Measurements from ENCODE around the gene MIDN.

- TF ChIP-seq CTCF (IDR thresholded peaks at IDR 0.05; ENCODE audit: poor library complexity) (no peak), EZH2 (IDR thresholded peaks at IDR 0.05; ENCODE audit: borderline replicate concordance) (no peak)
These were observed 17.9 kb downstream of the MIDN start for GRCh38 chr19:1266129-1266915.

All from hepatocyte (in vitro differentiated cells).